Prostate gland (tissue), 2 donors: ENCODE measurements around the gene TNFSF4.

Experiments
- POLR2A ChIP-seq: fragments of 450-650 bp; IDR thresholded peaks from one replicate; pipeline ENCODE4 v1.6.1; 2016; ENCODE audit warnings: antibody characterized with exemption, mild to moderate bottlenecking
- TF ChIP-seq, protein P1 (sequence below), 4 experiments: fragments of 200-600 bp in 2 of 4; fragments of 450-650 bp in 2 of 4; sonication (generic) in 2 of 4; IDR thresholded peaks; 1 replicate in 3 of 4; 2 replicates in 1 of 4; pipeline ENCODE4 v1.5.1; 2016 to 2019; ENCODE audit warnings: antibody characterized with exemption in 4 of 4, mild to moderate bottlenecking in 2 of 4, moderate library complexity in 2 of 4

DNA sequence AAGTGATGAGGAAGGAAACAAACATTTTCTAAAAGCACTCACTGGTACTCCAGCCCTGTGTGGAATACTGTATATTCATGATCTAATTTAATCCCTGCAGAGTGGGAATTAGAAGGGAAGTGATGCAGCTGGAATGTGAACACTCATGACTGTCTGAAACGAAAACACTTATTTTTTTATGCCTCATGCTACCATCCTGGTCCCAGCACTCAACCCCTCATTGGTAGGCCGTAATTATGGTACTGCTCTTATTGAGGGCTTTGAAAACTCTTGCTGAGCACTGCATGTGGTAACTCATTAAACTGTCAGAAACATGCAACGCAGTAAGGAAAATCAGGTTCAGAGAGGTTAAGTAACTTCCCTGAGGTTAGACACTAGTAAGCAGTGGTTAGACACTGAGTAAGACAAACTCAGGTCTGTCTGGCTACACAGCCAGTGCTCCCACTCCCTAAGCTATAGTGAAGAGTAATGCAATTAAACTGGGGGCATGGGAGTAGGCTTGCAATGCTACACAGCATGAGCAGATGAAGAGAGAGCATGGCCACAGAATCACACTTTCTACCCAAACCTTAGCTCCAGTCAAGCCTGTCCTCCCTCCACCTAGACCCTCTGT, 17.3 kb upstream of the TNFSF4 start:
- TF ChIP-seq, protein P1, sequence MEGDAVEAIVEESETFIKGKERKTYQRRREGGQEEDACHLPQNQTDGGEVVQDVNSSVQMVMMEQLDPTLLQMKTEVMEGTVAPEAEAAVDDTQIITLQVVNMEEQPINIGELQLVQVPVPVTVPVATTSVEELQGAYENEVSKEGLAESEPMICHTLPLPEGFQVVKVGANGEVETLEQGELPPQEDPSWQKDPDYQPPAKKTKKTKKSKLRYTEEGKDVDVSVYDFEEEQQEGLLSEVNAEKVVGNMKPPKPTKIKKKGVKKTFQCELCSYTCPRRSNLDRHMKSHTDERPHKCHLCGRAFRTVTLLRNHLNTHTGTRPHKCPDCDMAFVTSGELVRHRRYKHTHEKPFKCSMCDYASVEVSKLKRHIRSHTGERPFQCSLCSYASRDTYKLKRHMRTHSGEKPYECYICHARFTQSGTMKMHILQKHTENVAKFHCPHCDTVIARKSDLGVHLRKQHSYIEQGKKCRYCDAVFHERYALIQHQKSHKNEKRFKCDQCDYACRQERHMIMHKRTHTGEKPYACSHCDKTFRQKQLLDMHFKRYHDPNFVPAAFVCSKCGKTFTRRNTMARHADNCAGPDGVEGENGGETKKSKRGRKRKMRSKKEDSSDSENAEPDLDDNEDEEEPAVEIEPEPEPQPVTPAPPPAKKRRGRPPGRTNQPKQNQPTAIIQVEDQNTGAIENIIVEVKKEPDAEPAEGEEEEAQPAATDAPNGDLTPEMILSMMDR (IDR thresholded peaks at IDR 0.05): no peak
- no peak for TF ChIP-seq POLR2A
